Gastrocnemius medialis (tissue), 4 donors: ENCODE measurements around the gene SSTR5.

Source experiments
- CTCF ChIP-seq, 5 experiments: fragments of 450-650 bp in 3 of 5; fragments of 200-600 bp in 2 of 5; sonication (generic) in 2 of 5; IDR thresholded peaks in 4 of 5; conservative IDR thresholded peaks in 1 of 5; 1 replicate in 4 of 5; 2 replicates in 1 of 5; pipeline ENCODE4 v1.5.1; 2016 to 2019; ENCODE audit warnings: antibody characterized with exemption in 5 of 5, mild to moderate bottlenecking in 3 of 5, moderate library complexity in 3 of 5
- POLR2A ChIP-seq, 2 donors: fragments of 450-650 bp; IDR thresholded peaks; one replicate each; pipeline ENCODE4 v1.6.1; 2017; ENCODE audit warnings: antibody characterized with exemption in 2 of 2, mild to moderate bottlenecking in 2 of 2, moderate library complexity in 2 of 2

- no peak for TF ChIP-seq CTCF (IDR thresholded peaks at IDR 0.05 in 4 of 5, conservative IDR thresholded peaks at IDR 0.05 in 1 of 5)
- no peak for TF ChIP-seq POLR2A (IDR thresholded peaks at IDR 0.05)
Observed at GRCh38 chr16:1089439-1089821, 16.9 kb downstream of the SSTR5 start.
